Keratinocyte (primary cell): Measurements from ENCODE around the gene FAM118B.

Source experiments
- CTCF ChIP-seq, 3 experiments: IDR thresholded peaks in 1 of 3; conservative IDR thresholded peaks in 1 of 3; optimal IDR thresholded peaks in 1 of 3; 2 replicates in 2 of 3; 3 replicates in 1 of 3; pipeline versions ENCODE3 to v1.5.1; 2011; ENCODE audit warnings: low read length in 3 of 3, mild to moderate bottlenecking in 3 of 3, moderate library complexity in 2 of 3, control low read depth in 1 of 3, inconsistent platforms in 1 of 3; ENCODE audit not compliant: insufficient read depth in 2 of 3; ENCODE audit errors: extremely low read depth in 1 of 3
- EZH2 ChIP-seq: IDR thresholded peaks from one replicate; pipeline ENCODE4 v1.6.1; 2012; ENCODE audit warnings: inconsistent platforms, mild to moderate bottlenecking, low read length, moderate library complexity

GRCh38 chr11:126281666-126282175 is 70.1 kb downstream of the FAM118B start:
- TF ChIP-seq EZH2 (no peak), CTCF (optimal IDR thresholded peaks at IDR 0.05 in 1 of 3, IDR thresholded peaks at IDR 0.05 in 1 of 3, conservative IDR thresholded peaks at IDR 0.05 in 1 of 3; ENCODE audit: extremely low read depth in 1 of 3, insufficient read depth in 2 of 3, low read length in 3 of 3) (no peak)
